Tibial nerve (tissue), 4 donors: Measurements from ENCODE around the gene MAGI2. TPM values are rescaled to one million over a fixed set of nuclear protein-coding genes. Genes with fewer than 3 reads are reported as not detected.

Experiments
- DNase-seq, 2 donors: peaks; one replicate each; pipeline ENCODE4 v3.0.0-alpha.2; 2019; ENCODE audit warnings: low spot score in 2 of 2
- H3K27ac ChIP-seq, 4 donors: fragments of 200-600 bp; sonication (generic) in 3 of 4; one replicate each; pipeline ENCODE4 v1.5.1; 2017 to 2019; ENCODE audit warnings: mild to moderate bottlenecking in 1 of 4
- H3K27me3 ChIP-seq, 2 donors: fragments of 200-600 bp; sonication (generic) in 1 of 2; one replicate each; pipeline versions ENCODE4 v1.5.1 to v1.6.0; 2017 to 2019
- H3K36me3 ChIP-seq, 3 donors: fragments of 200-600 bp; sonication (generic); one replicate each; pipeline ENCODE4 v1.5.1; 2018 to 2019
- H3K4me1 ChIP-seq, 4 donors: fragments of 200-600 bp; sonication (generic) in 3 of 4; one replicate each; pipeline ENCODE4 v1.5.1; 2017 to 2019
- H3K4me3 ChIP-seq, 4 donors: fragments of 200-600 bp; sonication (generic) in 3 of 4; one replicate each; pipeline ENCODE4 v1.5.1; 2017 to 2019; ENCODE audit warnings: mild to moderate bottlenecking in 1 of 4, moderate library complexity in 1 of 4
- H3K9me3 ChIP-seq, 4 donors: fragments of 200-600 bp; sonication (generic) in 3 of 4; one replicate each; pipeline ENCODE4 v1.5.1; 2017 to 2019
- EP300 ChIP-seq, 2 donors: sonication (generic); formaldehyde crosslinking; IDR thresholded peaks; one replicate each; pipeline ENCODE4 v1.6.1; 2017; ENCODE audit warnings: antibody characterized with exemption in 2 of 2, mild to moderate bottlenecking in 1 of 2
- POLR2A ChIP-seq, 2 donors: fragments of 450-650 bp; IDR thresholded peaks; one replicate each; pipeline ENCODE4 v1.6.1; 2017; ENCODE audit warnings: antibody characterized with exemption in 2 of 2, mild to moderate bottlenecking in 2 of 2, moderate library complexity in 2 of 2
- WGBS, 2 donors: methylation state at CpG; one replicate each; pipeline ENCODE4 v1.1.5; 2018; 5-methylcytosine and 5-hydroxymethylcytosine counted together
- total RNA-seq, 4 donors: library from RNA; depleted of rRNA; stranded (reverse); fragments of >200 nt; gene quantifications; one replicate each; pipeline ENCODE4 v1.1.0, GENCODE V29; 2016
- TF ChIP-seq, protein P1 (sequence below), 5 experiments: fragments of 200-600 bp in 3 of 5; fragments of 450-650 bp in 2 of 5; sonication (generic) in 3 of 5; IDR thresholded peaks; one replicate each; pipeline ENCODE4 v1.5.1; 2016 to 2019; ENCODE audit warnings: antibody characterized with exemption in 5 of 5, mild to moderate bottlenecking in 3 of 5, moderate library complexity in 2 of 5

The MAGI2 gene
- total RNA-seq, 4 donors from 2014 or later: 33.6 to 58.2 (median 55.6) TPM

DNA sequence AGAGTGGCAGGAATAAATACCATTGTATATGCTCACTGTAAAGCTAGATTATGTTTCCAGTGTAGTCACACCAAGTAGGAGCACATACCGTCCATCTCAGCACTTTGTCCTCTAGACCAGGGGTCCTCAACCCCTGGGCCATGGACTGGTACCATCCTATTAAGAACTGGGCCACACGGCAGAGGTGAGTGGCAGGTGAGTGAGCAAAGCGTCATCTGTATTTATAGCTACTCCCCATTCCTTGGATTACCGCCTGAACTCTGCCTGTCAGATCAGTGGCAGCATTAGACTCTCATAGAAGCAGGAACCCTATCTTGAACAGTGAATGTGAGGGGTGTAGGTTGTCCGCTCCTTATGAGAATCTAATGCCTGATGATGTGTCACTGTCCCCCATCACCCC, 735.3 kb downstream of the MAGI2 start:
- 90 to 93% methylated on average over 5 of the region's 5 CpGs for WGBS, 2 donors
- DNase-seq: no peak
- TF ChIP-seq EP300 (IDR thresholded peaks at IDR 0.05): no peak
- TF ChIP-seq POLR2A (IDR thresholded peaks at IDR 0.05): no peak
- TF ChIP-seq, protein P1, sequence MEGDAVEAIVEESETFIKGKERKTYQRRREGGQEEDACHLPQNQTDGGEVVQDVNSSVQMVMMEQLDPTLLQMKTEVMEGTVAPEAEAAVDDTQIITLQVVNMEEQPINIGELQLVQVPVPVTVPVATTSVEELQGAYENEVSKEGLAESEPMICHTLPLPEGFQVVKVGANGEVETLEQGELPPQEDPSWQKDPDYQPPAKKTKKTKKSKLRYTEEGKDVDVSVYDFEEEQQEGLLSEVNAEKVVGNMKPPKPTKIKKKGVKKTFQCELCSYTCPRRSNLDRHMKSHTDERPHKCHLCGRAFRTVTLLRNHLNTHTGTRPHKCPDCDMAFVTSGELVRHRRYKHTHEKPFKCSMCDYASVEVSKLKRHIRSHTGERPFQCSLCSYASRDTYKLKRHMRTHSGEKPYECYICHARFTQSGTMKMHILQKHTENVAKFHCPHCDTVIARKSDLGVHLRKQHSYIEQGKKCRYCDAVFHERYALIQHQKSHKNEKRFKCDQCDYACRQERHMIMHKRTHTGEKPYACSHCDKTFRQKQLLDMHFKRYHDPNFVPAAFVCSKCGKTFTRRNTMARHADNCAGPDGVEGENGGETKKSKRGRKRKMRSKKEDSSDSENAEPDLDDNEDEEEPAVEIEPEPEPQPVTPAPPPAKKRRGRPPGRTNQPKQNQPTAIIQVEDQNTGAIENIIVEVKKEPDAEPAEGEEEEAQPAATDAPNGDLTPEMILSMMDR (IDR thresholded peaks at IDR 0.05): no peak
- H3K27me3 ChIP-seq: no peaks in the 10 kb centered on the region
- H3K4me1 ChIP-seq: no peaks in the 10 kb centered on the region
- H3K9me3 ChIP-seq: no peaks in the 10 kb centered on the region
- no peak overlapping the region for H3K4me3 ChIP-seq
- H3K27ac ChIP-seq: no peak overlapping the region
- no peaks in the 10 kb centered on the region for H3K36me3 ChIP-seq

DNA sequence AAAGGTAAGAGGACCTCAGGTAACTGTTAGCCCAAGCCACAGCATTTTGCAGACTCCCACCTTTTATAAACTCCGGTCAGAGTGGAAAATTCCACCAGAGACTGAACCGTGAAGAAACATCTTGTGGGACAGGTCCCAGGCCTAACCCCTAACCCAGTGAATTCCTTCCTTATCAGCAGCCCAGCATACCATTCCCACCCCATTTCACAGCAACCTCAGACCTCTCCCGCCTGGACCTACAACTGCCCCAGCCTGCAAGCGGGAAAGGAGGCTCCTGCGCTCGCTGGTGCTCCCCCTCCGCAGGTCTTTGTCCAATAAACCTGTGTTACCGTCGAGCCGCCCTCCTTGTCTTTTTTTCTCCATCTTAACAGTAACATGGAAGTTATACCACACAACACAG, 736.6 kb downstream of the MAGI2 start:
- Histone ChIP-seq H3K9me3 (no peaks in the 10 kb centered on the region), H3K4me3 (no peak overlapping the region), H3K4me1 (no peaks in the 10 kb centered on the region), H3K27ac (no peak overlapping the region), H3K27me3 (no peaks in the 10 kb centered on the region), H3K36me3 (no peaks in the 10 kb centered on the region)
- no peak for TF ChIP-seq EP300 (IDR thresholded peaks at IDR 0.05)
- no peak for TF ChIP-seq POLR2A (IDR thresholded peaks at IDR 0.05)
- TF ChIP-seq, protein P1 (IDR thresholded peaks at IDR 0.05): no peak
- 86 to 89% methylated on average over 10 of the region's 10 CpGs for WGBS, 2 donors
- no peak for DNase-seq

DNA sequence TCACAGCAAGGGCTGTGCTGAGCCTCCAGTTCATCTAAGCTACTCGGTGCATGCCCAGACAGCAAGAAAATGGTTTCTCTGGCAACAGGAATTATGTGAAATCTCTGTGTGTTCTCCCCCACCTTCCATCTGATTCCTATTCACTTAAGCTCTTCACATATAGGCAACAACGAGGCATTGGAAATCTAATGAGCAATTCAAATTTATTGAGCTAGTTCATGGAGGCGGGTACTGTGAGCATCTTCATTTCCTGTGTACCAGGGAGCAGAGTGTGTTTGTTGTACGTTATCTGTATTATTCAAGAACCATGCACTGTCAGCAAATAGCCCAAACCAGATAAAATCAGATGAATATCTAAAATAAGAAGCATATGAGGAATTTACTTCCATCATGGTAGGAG, 739.1 kb downstream of the MAGI2 start:
- H3K36me3 ChIP-seq: no peaks in the 10 kb centered on the region
- no peaks in the 10 kb centered on the region for H3K9me3 ChIP-seq
- TF ChIP-seq EP300 (IDR thresholded peaks at IDR 0.05) (no peak), POLR2A (IDR thresholded peaks at IDR 0.05) (no peak)
- TF ChIP-seq, protein P1 (IDR thresholded peaks at IDR 0.05): no peak
- no peaks in the 10 kb centered on the region for H3K4me1 ChIP-seq
- H3K4me3 ChIP-seq: no peak overlapping the region
- H3K27me3 ChIP-seq: no peaks in the 10 kb centered on the region
- no peak overlapping the region for H3K27ac ChIP-seq
- no peak for DNase-seq
- 68 to 69% methylated on average over 4 of the region's 4 CpGs for WGBS, 2 donors

DNA sequence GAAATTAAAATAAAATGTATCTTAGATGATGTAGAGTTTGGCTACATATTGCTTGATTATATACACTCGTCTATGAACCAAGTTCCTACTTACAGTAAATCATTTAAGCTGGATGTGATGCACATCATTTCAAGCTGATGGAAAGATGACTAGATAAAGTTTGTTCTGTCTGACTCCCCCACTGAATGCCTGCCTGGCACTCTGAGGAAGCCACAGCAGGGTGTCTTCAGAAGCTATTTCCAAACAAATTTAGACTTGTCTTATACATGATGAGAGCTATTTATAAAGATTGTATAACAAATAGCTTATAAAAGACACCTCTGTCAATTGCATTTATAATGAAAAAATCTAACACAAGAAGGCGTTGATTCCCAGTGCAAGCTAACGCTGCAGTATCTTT, 741.4 kb downstream of the MAGI2 start:
- H3K4me1 ChIP-seq: no peaks in the 10 kb centered on the region
- no peak overlapping the region for H3K4me3 ChIP-seq
- no peak for TF ChIP-seq POLR2A (IDR thresholded peaks at IDR 0.05)
- TF ChIP-seq, protein P1 (IDR thresholded peaks at IDR 0.05): no peak
- TF ChIP-seq EP300 (IDR thresholded peaks at IDR 0.05): no peak
- H3K27ac ChIP-seq: no peak overlapping the region
- WGBS, 2 donors: 96 to 97% methylated on average over 3 of the region's 3 CpGs
- no peaks in the 10 kb centered on the region for H3K9me3 ChIP-seq
- no peaks in the 10 kb centered on the region for H3K27me3 ChIP-seq
- no peaks in the 10 kb centered on the region for H3K36me3 ChIP-seq
- DNase-seq: no peak

DNA sequence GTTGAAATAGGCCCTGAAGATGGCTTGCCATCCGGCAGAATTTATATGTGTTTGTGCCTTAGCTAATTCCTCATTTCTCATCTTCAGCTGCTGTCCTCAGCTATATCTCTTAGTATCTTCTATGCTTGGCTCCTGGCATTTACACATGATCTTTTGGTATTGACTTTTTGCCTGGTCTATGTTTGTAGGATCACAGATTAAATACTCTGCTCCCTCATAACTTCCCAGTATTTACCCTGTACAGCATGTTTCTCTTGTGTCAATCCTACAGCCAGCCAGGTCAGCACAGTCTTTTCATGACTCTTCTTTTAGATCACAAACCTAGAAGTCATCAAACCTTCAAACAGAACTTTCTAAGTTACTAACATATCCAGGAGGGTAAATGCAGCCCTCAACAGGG, 743.8 kb downstream of the MAGI2 start:
- Histone ChIP-seq H3K4me1 (no peaks in the 10 kb centered on the region), H3K36me3 (no peaks in the 10 kb centered on the region)

More for the DNA sequence above, 743.8 kb downstream of the MAGI2 start:
- 96 to 100% methylated on average over 1 of the region's 1 CpG for WGBS, 2 donors
- Histone ChIP-seq H3K9me3 (peaks cover 0 to 6% (median 0%) of the 10 kb centered on the region in 4 donors), H3K27me3 (no peaks in the 10 kb centered on the region), H3K27ac (no peak overlapping the region), H3K4me3 (no peak overlapping the region)
- TF ChIP-seq POLR2A (IDR thresholded peaks at IDR 0.05) (no peak), EP300 (IDR thresholded peaks at IDR 0.05) (no peak)
- TF ChIP-seq, protein P1 (IDR thresholded peaks at IDR 0.05): no peak
- no peak for DNase-seq
